ENCODE measurements around the gene TBL1XR1. TPM values are rescaled to one million over a fixed set of nuclear protein-coding genes. Genes with fewer than 3 reads are reported as not detected.

The TBL1XR1 gene
- total RNA-seq, 1 experiment from 2014 or later: 180 TPM

- BruUV-seq (replicated peaks): no TSS peak
- H3K4me2 ChIP-seq (ENCODE audit: low read length): no peak overlapping the region
- TF ChIP-seq SIN3A (IDR thresholded peaks at IDR 0.05; ENCODE audit: low read depth) (no peak), ATF3 (IDR thresholded peaks at IDR 0.05) (no peak)
- RAD21 ChIA-PET (ENCODE audit: low non-redundant PET in 1 of 2, low total read pairs in 2 of 2, uncharacterized antibody in 2 of 2, unreplicated experiment in 2 of 2): no interaction called here
- H3K27ac ChIP-seq (ENCODE audit: low read depth, low read length): no peak overlapping the region
- H3K79me2 ChIP-seq (ENCODE audit: insufficient read depth, low read length): peaks cover 100% of the 10 kb centered on the region
- peaks cover 37% of the 10 kb centered on the region for H4K20me1 ChIP-seq (ENCODE audit: insufficient read depth)
- H3K36me3 ChIP-seq (ENCODE audit: control insufficient read depth in 1 of 2, insufficient read depth in 2 of 2, low read length in 2 of 2): no peaks in the 10 kb centered on the region
- H3K9me3 ChIP-seq (ENCODE audit: control insufficient read depth in 1 of 2, insufficient read depth in 1 of 2, low read depth in 1 of 2, low read length in 2 of 2): no peaks in the 10 kb centered on the region
- peaks cover 25 to 26% of the 10 kb centered on the region in 2 experiments for H3K4me1 ChIP-seq (ENCODE audit: control insufficient read depth in 1 of 2, insufficient read depth in 2 of 2, low read length in 2 of 2)
- no peak overlapping the region for H3K9ac ChIP-seq (ENCODE audit: low read length)
- H3K9me2 ChIP-seq (ENCODE audit: insufficient read depth): no peaks in the 10 kb centered on the region; the same call in 1 of the 2 replicates
- intact Hi-C loops (cut with micrococcal nuclease): no loop called here
- H2AFZ ChIP-seq (ENCODE audit: low read depth, low read length, poor library complexity, severe bottlenecking): no peak overlapping the region
- POLR2A ChIA-PET: no interaction called here
- H3K4me3 ChIP-seq (replicated peaks in 1 of 2; ENCODE audit: low read depth in 1 of 2, low read length in 2 of 2): no peak overlapping the region
- CTCF ChIA-PET: no interaction called here
- no peaks in the 10 kb centered on the region for H3K27me3 ChIP-seq (ENCODE audit: insufficient read depth, low read length)
- ATAC-seq: no peak
- DNase-seq (ENCODE audit: low read depth, low spot score): no peak
Measured at GRCh38 chr3:177147790-177148189, 49.5 kb downstream of the TBL1XR1 start.

- intact Hi-C loops (cut with micrococcal nuclease): no loop called here
- Histone ChIP-seq H3K9me3 (ENCODE audit: control insufficient read depth in 1 of 2, insufficient read depth in 1 of 2, low read depth in 1 of 2, low read length in 2 of 2) (no peaks in the 10 kb centered on the region), H3K27ac (ENCODE audit: low read depth, low read length) (no peak overlapping the region), H2AFZ (ENCODE audit: low read depth, low read length, poor library complexity, severe bottlenecking) (no peak overlapping the region), H3K9me2 (ENCODE audit: insufficient read depth) (no peaks in the 10 kb centered on the region; the same call in 1 of the 2 replicates), H3K36me3 (ENCODE audit: control insufficient read depth in 1 of 2, insufficient read depth in 2 of 2, low read length in 2 of 2) (no peaks in the 10 kb centered on the region), H3K4me1 (ENCODE audit: control insufficient read depth in 1 of 2, insufficient read depth in 2 of 2, low read length in 2 of 2) (peaks cover 15 to 17% of the 10 kb centered on the region in 2 experiments), H3K9ac (ENCODE audit: low read length) (no peak overlapping the region), H3K27me3 (ENCODE audit: insufficient read depth, low read length) (no peaks in the 10 kb centered on the region), H3K79me2 (ENCODE audit: insufficient read depth, low read length) (peaks cover 100% of the 10 kb centered on the region), H3K4me2 (ENCODE audit: low read length) (no peak overlapping the region), H3K4me3 (replicated peaks in 1 of 2; ENCODE audit: low read depth in 1 of 2, low read length in 2 of 2) (no peak overlapping the region), H4K20me1 (ENCODE audit: insufficient read depth) (peaks cover 39% of the 10 kb centered on the region)
- no TSS peak for BruUV-seq (replicated peaks)
- no peak for ATAC-seq
- no peak for DNase-seq (ENCODE audit: low read depth, low spot score)
- ChIA-PET CTCF (no interaction called here), RAD21 (ENCODE audit: low non-redundant PET in 1 of 2, low total read pairs in 2 of 2, uncharacterized antibody in 2 of 2, unreplicated experiment in 2 of 2) (no interaction called here), POLR2A (no interaction called here)
- TF ChIP-seq RAD21 (IDR thresholded peaks at IDR 0.05; ENCODE audit: low read depth) (no peak), JUND (IDR thresholded peaks at IDR 0.05) (no peak), ATF3 (IDR thresholded peaks at IDR 0.05) (no peak), SIN3A (IDR thresholded peaks at IDR 0.05; ENCODE audit: low read depth) (no peak), POLR2AphosphoS5 (IDR thresholded peaks at IDR 0.05; ENCODE audit: low read depth, low read length) (no peak), EZH2 (IDR thresholded peaks at IDR 0.05) (no peak), ZBTB33 (IDR thresholded peaks at IDR 0.05; ENCODE audit: extremely low read depth, insufficient replicate concordance, low read length) (no peak), FOSL1 (IDR thresholded peaks at IDR 0.05; ENCODE audit: low read depth) (no peak), YY1 (IDR thresholded peaks at IDR 0.05; ENCODE audit: extremely low read depth, insufficient replicate concordance, low read depth, low read length) (no peak), CTCF (IDR thresholded peaks at IDR 0.05 in 2 of 3, conservative IDR thresholded peaks at IDR 0.05 in 1 of 3; ENCODE audit: borderline replicate concordance in 1 of 3, insufficient read depth in 1 of 3, low read depth in 2 of 3, low read length in 2 of 3) (no peak), ZFX (IDR thresholded peaks at IDR 0.05) (no peak), ZNF274 (IDR thresholded peaks at IDR 0.05; ENCODE audit: low read depth, low read length) (no peak), EGR1 (IDR thresholded peaks at IDR 0.05; ENCODE audit: low read depth) (no peak), EZH2phosphoT487 (IDR thresholded peaks at IDR 0.05; ENCODE audit: borderline replicate concordance) (no peak), CBX3 (IDR thresholded peaks at IDR 0.05; ENCODE audit: low read depth) (no peak), CEBPB (IDR thresholded peaks at IDR 0.05; ENCODE audit: low read depth) (no peak)
Measured at GRCh38 chr3:177146646-177147045, 50.6 kb downstream of the TBL1XR1 start.

All from HCT116 (cell line).